ENCODE data around the gene CRACDL.

DNA sequence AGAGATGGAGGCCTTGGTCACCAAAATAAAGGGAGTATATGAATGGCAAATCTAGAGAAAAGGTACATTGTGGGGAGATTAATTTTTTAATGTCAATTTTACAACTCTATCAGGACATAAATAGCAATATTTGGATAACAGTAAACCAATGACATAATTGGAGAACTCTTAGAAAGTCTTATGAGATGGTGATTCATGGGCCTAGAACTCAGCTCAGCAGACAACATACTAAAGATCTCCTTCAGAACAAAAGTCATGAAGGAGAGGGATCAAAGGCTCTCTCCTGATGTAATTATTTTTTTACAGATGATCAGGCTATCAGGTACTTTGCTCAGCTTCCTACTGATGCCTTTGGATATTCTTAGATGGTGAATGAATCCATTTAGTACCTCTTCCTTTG lies 90.0 kb downstream of the CRACDL start:
- TF ChIP-seq, protein P1, sequence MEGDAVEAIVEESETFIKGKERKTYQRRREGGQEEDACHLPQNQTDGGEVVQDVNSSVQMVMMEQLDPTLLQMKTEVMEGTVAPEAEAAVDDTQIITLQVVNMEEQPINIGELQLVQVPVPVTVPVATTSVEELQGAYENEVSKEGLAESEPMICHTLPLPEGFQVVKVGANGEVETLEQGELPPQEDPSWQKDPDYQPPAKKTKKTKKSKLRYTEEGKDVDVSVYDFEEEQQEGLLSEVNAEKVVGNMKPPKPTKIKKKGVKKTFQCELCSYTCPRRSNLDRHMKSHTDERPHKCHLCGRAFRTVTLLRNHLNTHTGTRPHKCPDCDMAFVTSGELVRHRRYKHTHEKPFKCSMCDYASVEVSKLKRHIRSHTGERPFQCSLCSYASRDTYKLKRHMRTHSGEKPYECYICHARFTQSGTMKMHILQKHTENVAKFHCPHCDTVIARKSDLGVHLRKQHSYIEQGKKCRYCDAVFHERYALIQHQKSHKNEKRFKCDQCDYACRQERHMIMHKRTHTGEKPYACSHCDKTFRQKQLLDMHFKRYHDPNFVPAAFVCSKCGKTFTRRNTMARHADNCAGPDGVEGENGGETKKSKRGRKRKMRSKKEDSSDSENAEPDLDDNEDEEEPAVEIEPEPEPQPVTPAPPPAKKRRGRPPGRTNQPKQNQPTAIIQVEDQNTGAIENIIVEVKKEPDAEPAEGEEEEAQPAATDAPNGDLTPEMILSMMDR (IDR thresholded peaks at IDR 0.05): no peak
- no peak for TF ChIP-seq EP300 (IDR thresholded peaks at IDR 0.05)

All from gastroesophageal sphincter (tissue), 3 donors.